Upper lobe of right lung (tissue), 1 donor: Measurements from ENCODE around the gene CSPG4. TPM values are rescaled to one million over a fixed set of nuclear protein-coding genes. Genes with fewer than 3 reads are reported as not detected.

ENCODE experiments used
- ATAC-seq: fragments of 200-7000 bp; cut with Tn5 transposase; one replicate; pipeline ENCODE4 v1.9.1; 2020; ENCODE audit warnings: mild to moderate bottlenecking, moderate library complexity
- DNase-seq: peaks from one replicate; pipeline ENCODE4 v3.0.0-alpha.2; 2020
- H3K27ac ChIP-seq: fragments of 200-600 bp; one replicate; pipeline ENCODE4 v1.8.0; 2022
- H3K27me3 ChIP-seq: fragments of 200-600 bp; one replicate; pipeline ENCODE4 v1.8.0; 2022; ENCODE audit warnings: mild to moderate bottlenecking
- H3K36me3 ChIP-seq: fragments of 200-600 bp; one replicate; pipeline ENCODE4 v1.8.0; 2022
- H3K4me1 ChIP-seq: fragments of 200-600 bp; one replicate; pipeline ENCODE4 v1.8.0; 2022
- H3K4me3 ChIP-seq: fragments of 200-600 bp; one replicate; pipeline ENCODE4 v1.8.0; 2022; ENCODE audit warnings: mild to moderate bottlenecking
- H3K9me3 ChIP-seq: fragments of 200-600 bp; one replicate; pipeline ENCODE4 v1.8.0; 2022
- intact Hi-C: fragments of 100-400 bp; cut with DNase I; formaldehyde crosslinking; loops from one replicate; pipeline ENCODE4 v1.11.0; 2022
- total RNA-seq: library from RNA; stranded (reverse); fragmentation: NEBNext Ultra II Directional; extraction: Animal tissue kit (Norgen Biotek cat#: 25700); gene quantifications from one replicate; pipeline ENCODE4 v1.2.1, GENCODE V29; 2021
- TF ChIP-seq, protein P1 (sequence below): fragments of 200-600 bp; IDR thresholded peaks from one replicate; pipeline ENCODE4 v1.8.0; 2022; ENCODE audit warnings: antibody characterized with exemption
- donor health status: DM: no; HTN: yes; CAD: no; lungs with severe emphysema.

The CSPG4 gene
- total RNA-seq, 1 donor from 2014 or later: 12.6 TPM

DNA sequence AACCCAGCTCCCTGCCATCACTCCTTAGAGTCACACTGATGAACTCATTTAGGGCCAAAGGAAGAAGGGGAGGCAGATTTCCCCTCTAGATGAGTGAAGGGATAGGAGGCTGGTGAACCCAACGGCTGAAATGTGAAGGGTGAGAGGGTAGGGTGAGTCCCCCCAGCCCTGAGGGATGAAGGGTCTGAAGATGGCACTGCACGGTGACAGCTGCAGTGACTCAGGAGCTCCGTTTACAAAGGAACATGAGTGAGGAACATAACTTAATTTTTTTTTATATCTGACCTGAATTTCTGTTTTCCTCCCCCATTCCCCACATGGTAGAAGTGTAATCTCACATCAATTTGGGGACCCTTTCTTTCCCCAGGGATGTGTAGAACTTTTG lies 50.9 kb downstream of the CSPG4 start:
- DNase-seq: no peak
- Histone ChIP-seq H3K27me3 (no peaks in the 10 kb centered on the region), H3K36me3 (peaks cover 26% of the 10 kb centered on the region), H3K9me3 (no peaks in the 10 kb centered on the region), H3K4me3 (no peak overlapping the region), H3K27ac (peak overlapping the region; percentile 89), H3K4me1 (peaks cover 43% of the 10 kb centered on the region)
- no peak for ATAC-seq
- intact Hi-C loops: no loop called here
- TF ChIP-seq, protein P1, sequence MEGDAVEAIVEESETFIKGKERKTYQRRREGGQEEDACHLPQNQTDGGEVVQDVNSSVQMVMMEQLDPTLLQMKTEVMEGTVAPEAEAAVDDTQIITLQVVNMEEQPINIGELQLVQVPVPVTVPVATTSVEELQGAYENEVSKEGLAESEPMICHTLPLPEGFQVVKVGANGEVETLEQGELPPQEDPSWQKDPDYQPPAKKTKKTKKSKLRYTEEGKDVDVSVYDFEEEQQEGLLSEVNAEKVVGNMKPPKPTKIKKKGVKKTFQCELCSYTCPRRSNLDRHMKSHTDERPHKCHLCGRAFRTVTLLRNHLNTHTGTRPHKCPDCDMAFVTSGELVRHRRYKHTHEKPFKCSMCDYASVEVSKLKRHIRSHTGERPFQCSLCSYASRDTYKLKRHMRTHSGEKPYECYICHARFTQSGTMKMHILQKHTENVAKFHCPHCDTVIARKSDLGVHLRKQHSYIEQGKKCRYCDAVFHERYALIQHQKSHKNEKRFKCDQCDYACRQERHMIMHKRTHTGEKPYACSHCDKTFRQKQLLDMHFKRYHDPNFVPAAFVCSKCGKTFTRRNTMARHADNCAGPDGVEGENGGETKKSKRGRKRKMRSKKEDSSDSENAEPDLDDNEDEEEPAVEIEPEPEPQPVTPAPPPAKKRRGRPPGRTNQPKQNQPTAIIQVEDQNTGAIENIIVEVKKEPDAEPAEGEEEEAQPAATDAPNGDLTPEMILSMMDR: no peak

DNA sequence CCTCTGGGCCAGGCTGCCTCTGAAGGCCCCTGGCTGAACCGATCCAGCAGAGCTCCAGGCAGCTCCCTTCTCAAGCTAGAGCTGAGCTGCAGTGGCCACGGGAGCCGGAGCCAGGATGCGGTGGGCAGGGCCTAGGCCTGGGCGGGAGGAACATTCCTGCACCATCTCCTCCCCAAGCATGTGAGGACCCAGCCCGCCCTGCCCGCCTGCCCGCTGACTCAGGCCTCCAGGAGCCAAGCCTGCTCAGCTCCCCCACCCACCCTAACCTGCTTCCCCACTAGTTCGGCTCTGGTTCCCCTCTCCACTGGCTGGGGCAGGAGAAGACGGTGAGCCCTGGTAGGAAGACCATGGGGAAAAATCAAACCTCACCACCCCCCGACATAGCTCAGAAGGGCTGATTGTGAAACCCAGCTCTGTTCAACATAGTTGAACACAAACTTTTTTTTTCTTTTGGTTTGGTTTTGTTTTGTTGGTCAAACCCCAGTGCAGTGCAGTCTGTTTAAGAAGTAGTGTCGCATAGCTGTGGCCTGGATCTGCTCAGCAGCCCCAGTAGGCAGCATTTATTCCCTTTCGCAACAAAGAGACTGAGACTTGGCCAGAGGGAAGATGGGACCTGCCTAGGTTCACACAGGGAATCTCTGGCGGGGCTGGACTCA lies 51.4 kb downstream of the CSPG4 start:
- intact Hi-C loops: no loop called here
- Histone ChIP-seq H3K27me3 (no peaks in the 10 kb centered on the region), H3K27ac (peak overlapping the region; percentile 89), H3K4me1 (peaks cover 38% of the 10 kb centered on the region), H3K4me3 (no peak overlapping the region), H3K9me3 (no peaks in the 10 kb centered on the region), H3K36me3 (peaks cover 31% of the 10 kb centered on the region)
- TF ChIP-seq, protein P1: no peak
- ATAC-seq (peak; percentile 90), DNase-seq (peak; percentile 94)

DNA sequence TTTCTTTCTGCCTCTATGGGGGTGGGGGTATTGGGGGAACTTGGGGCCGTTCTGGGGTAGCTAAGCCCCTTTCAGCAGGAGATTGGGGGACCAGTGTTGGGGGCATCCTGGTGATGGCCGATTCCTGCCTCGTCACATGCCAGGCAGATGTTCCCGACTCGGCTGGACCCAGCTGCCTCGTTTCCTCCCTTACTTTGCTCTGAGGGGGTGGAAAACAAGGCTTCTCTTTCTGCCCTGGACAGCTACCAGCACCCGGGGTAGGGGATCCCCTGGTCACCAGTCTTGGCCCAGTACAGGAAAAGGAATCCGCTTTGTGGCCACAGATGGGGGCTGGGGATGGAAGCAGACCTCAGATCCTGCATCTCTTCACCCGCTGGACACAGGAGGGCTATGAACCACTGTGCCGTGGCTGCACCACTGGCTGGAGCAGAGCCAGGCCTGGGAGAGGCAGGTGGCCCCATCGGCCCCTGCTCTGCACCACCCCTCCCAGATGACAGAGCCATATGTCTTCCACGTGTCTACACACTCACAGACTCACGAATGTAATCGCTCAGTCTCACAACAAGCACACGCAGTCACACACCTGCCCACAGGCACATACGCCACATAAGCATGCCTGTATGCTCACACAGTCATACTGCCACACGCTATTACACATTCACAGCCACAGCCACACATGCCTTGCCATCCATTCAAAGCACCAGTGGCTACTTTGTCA lies 52.6 kb downstream of the CSPG4 start:
- TF ChIP-seq, protein P1: no peak
- H3K27ac ChIP-seq: peak overlapping the region; percentile 89
- no peaks in the 10 kb centered on the region for H3K9me3 ChIP-seq
- peaks cover 34% of the 10 kb centered on the region for H3K36me3 ChIP-seq
- intact Hi-C loops: no loop called here
- DNase-seq: no peak
- H3K4me3 ChIP-seq: no peak overlapping the region
- no peaks in the 10 kb centered on the region for H3K27me3 ChIP-seq
- H3K4me1 ChIP-seq: peaks cover 34% of the 10 kb centered on the region
- no peak for ATAC-seq

DNA sequence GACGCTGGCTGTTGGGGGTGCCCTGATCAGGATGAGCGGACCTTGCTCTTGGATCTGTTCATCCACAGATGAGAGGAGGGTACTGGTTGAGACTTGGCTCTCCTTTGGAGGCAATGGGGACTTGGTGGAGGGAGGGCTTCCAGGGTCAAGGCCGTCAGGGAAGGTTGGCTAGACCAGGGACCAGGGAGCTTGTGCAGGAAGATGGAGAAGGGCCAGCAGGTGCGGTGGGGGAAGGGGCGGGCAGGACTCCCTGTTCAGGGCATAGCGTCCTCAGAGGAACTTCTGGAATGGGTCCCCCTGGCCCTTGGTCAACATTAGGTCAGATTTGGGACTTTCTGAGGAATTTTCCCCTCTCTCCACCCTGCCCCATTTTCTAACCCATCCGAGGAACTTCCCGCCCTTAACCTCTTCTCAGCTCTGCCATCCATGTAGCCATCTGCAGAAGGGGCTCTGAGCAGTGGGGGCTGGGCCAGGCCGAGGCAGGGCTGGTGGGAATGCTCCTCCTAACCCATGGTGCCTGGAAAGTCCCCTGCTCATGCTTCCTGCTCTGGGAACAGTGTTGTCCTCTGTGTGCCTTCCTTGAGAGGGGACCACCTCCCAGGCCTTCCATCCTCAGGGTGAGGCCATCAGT lies 53.4 kb downstream of the CSPG4 start:
- no peaks in the 10 kb centered on the region for H3K9me3 ChIP-seq
- no peak overlapping the region for H3K4me3 ChIP-seq
- TF ChIP-seq, protein P1: no peak
- peaks cover 35% of the 10 kb centered on the region for H3K36me3 ChIP-seq
- intact Hi-C loops: no loop called here
- peak overlapping the region; percentile 89 for H3K27ac ChIP-seq
- DNase-seq (no peak), ATAC-seq (no peak)
- peaks cover 37% of the 10 kb centered on the region for H3K4me1 ChIP-seq
- no peaks in the 10 kb centered on the region for H3K27me3 ChIP-seq

DNA sequence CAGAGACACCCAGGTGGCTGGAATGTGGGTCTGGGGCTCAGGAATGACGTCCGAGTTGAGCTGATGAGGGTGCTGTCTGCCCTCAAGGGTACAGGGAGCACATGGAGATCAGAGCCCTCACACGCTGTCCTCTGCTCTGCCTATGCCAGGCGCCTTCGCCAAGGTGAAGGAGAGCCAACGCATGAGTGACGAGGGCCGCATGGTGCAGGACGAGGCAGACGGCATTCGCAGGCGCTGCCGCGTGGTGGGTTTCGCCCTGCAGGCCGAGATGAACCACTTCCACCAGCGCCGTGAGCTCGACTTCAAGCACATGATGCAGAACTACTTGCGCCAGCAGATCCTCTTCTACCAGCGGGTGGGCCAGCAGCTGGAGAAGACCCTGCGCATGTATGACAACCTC lies 55.8 kb downstream of the CSPG4 start:
- no peaks in the 10 kb centered on the region for H3K27me3 ChIP-seq
- H3K9me3 ChIP-seq: no peaks in the 10 kb centered on the region
- peaks cover 35% of the 10 kb centered on the region for H3K36me3 ChIP-seq
- DNase-seq (peak; percentile 52), ATAC-seq (no peak)
- intact Hi-C loops: no loop called here
- TF ChIP-seq, protein P1: no peak
- no peak overlapping the region for H3K4me3 ChIP-seq
- no peak overlapping the region for H3K27ac ChIP-seq
- peaks cover 52% of the 10 kb centered on the region for H3K4me1 ChIP-seq
